ENCODE measurements around the gene GPRC5C.

DNA sequence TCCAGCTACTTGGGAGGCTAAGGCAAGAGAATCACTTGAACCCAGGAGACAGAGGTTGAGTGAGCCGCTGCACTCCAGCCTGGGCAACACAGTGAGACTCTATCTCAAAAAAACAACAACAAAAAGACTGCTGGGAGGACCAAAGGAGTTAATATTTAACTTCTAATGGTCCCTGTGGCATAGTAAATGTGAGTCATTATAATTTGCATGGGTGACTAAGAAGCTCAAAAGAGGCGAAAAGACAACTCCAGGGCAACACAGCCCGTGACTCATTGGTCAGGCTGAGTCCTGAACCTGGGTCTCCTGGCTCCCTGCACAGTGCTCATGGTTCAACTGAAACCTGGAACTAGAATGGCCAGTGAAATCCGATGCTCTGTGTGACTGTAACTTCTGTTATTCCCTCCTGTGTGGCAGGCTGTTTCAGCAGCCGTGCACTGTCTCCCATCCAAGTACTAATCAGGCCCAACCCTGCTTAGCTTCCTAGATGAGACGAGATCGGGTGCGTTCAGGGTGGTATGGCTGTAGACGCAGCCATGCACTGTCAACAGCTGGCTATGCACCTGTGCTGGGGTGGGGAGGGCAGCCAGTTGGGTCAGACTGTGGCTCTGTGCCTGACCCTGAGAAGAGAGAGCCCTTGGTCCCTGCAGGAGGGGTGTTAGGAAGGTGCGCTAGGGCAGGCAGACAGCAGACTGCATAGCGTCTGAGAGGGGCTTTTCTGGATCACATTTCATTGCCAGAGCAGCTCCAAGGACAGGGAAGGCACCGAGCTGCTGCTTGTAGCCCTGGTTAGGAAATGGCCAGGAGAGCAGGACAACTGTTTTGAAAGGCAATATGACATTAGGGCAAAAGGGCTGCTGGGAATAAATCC lies 14.5 kb upstream of the GPRC5C start:
- TF ChIP-seq, protein P1, sequence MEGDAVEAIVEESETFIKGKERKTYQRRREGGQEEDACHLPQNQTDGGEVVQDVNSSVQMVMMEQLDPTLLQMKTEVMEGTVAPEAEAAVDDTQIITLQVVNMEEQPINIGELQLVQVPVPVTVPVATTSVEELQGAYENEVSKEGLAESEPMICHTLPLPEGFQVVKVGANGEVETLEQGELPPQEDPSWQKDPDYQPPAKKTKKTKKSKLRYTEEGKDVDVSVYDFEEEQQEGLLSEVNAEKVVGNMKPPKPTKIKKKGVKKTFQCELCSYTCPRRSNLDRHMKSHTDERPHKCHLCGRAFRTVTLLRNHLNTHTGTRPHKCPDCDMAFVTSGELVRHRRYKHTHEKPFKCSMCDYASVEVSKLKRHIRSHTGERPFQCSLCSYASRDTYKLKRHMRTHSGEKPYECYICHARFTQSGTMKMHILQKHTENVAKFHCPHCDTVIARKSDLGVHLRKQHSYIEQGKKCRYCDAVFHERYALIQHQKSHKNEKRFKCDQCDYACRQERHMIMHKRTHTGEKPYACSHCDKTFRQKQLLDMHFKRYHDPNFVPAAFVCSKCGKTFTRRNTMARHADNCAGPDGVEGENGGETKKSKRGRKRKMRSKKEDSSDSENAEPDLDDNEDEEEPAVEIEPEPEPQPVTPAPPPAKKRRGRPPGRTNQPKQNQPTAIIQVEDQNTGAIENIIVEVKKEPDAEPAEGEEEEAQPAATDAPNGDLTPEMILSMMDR (IDR thresholded peaks at IDR 0.05): no peak
- no peak for TF ChIP-seq EZH2phosphoT487 (IDR thresholded peaks at IDR 0.05)
